Right lobe of liver (tissue), 4 donors: ENCODE results near the gene IFI27L1.

Experiments
- POLR2A ChIP-seq: fragments of 450-650 bp; IDR thresholded peaks from one replicate; pipeline ENCODE4 v1.6.1; 2017; ENCODE audit warnings: antibody characterized with exemption, mild to moderate bottlenecking
- TF ChIP-seq, protein P1 (sequence below), 4 donors: fragments of 200-600 bp in 3 of 4; fragments of 450-650 bp in 1 of 4; IDR thresholded peaks; one replicate each; pipeline versions ENCODE4 v1.5.1 to v1.8.0; 2016 to 2022; ENCODE audit warnings: antibody characterized with exemption in 4 of 4, mild to moderate bottlenecking in 2 of 4
- donor health status: DM: no; HTN: no; CAD: no.
- donor health status: DM: no; HTN: no; CAD: no.
- donor health status: DM: no; HTN: yes; CAD: no.

DNA sequence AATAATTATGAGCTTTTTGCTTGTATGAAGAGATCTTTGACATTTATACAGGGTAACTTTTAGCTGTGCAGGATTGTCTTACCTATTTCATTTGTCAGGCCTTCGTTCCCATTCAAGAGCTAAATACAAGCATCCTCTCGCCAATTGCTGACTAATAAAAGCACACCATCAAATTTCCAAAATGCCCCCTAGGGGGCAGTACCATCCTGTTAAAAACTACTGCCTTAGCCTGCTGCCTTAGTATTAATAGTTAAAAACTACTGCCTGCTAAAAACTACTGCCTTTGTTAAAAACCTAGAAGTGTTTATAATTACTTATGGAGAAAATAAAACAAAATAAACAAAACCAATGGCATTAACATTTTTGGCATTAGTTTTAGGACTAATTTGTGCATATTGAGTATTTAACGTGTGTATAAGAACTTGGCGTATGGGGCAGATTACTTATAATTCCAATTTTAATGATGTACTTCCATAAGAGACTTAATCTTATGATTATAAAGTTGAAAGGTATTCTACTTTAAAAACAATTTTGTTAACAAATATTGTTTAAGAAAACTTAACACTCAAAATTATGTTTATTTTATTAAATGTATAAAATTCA, 51.3 kb downstream of the IFI27L1 start:
- no peak for TF ChIP-seq POLR2A
- TF ChIP-seq, protein P1, sequence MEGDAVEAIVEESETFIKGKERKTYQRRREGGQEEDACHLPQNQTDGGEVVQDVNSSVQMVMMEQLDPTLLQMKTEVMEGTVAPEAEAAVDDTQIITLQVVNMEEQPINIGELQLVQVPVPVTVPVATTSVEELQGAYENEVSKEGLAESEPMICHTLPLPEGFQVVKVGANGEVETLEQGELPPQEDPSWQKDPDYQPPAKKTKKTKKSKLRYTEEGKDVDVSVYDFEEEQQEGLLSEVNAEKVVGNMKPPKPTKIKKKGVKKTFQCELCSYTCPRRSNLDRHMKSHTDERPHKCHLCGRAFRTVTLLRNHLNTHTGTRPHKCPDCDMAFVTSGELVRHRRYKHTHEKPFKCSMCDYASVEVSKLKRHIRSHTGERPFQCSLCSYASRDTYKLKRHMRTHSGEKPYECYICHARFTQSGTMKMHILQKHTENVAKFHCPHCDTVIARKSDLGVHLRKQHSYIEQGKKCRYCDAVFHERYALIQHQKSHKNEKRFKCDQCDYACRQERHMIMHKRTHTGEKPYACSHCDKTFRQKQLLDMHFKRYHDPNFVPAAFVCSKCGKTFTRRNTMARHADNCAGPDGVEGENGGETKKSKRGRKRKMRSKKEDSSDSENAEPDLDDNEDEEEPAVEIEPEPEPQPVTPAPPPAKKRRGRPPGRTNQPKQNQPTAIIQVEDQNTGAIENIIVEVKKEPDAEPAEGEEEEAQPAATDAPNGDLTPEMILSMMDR (IDR thresholded peaks at IDR 0.05), result peak; percentile 79 to 91 (median 82)
